Measurements from ENCODE around the gene KATNBL1. TPM values are rescaled to one million over a fixed set of nuclear protein-coding genes. Genes with fewer than 3 reads are reported as not detected.

Gene KATNBL1
- total RNA-seq, 1 donor from 2014 or later, result 82.7 TPM

GRCh38 chr15:34246276-34246976 is 36.5 kb upstream of the KATNBL1 start:
- Mint-ChIP-seq H3K27ac (no peak overlapping the region), H3K36me3 (peaks cover 7% of the 10 kb centered on the region), H3K4me1 (no peaks in the 10 kb centered on the region), H3K4me3 (no peak overlapping the region), H3K9me3 (no peaks in the 10 kb centered on the region), H3K27me3 (ENCODE audit: low read depth) (no peaks in the 10 kb centered on the region)
- TF ChIP-seq CTCF (IDR thresholded peaks at IDR 0.05; ENCODE audit: unreplicated experiment), result no peak
- no peak for DNase-seq (ENCODE audit: low spot score in 2 of 2, unreplicated experiment in 2 of 2)

GRCh38 chr15:34243226-34243625 is 33.3 kb upstream of the KATNBL1 start:
- no peak for DNase-seq (ENCODE audit: low spot score in 2 of 2, unreplicated experiment in 2 of 2)
- no peaks in the 10 kb centered on the region for H3K9me3 Mint-ChIP-seq
- H3K36me3 Mint-ChIP-seq, result peaks cover 4% of the 10 kb centered on the region
- H3K4me3 Mint-ChIP-seq, result no peak overlapping the region
- TF ChIP-seq CTCF (IDR thresholded peaks at IDR 0.05; ENCODE audit: unreplicated experiment), result no peak
- no peak overlapping the region for H3K27ac Mint-ChIP-seq
- no peaks in the 10 kb centered on the region for H3K4me1 Mint-ChIP-seq
- no peaks in the 10 kb centered on the region for H3K27me3 Mint-ChIP-seq (ENCODE audit: low read depth)

- DNase-seq (ENCODE audit: low spot score in 2 of 2, unreplicated experiment in 2 of 2), result no peak
- Mint-ChIP-seq H3K27ac (no peak overlapping the region), H3K27me3 (ENCODE audit: low read depth) (no peaks in the 10 kb centered on the region), H3K4me3 (no peak overlapping the region), H3K9me3 (no peaks in the 10 kb centered on the region), H3K36me3 (peaks cover 3% of the 10 kb centered on the region), H3K4me1 (no peaks in the 10 kb centered on the region)
- TF ChIP-seq CTCF (IDR thresholded peaks at IDR 0.05; ENCODE audit: unreplicated experiment), result no peak
Observed at GRCh38 chr15:34242331-34242710, 32.4 kb upstream of the KATNBL1 start.

- Mint-ChIP-seq H3K27ac (no peak overlapping the region), H3K9me3 (no peaks in the 10 kb centered on the region), H3K4me1 (no peaks in the 10 kb centered on the region), H3K4me3 (no peak overlapping the region), H3K27me3 (ENCODE audit: low read depth) (no peaks in the 10 kb centered on the region), H3K36me3 (peaks cover 6% of the 10 kb centered on the region)
- TF ChIP-seq CTCF (IDR thresholded peaks at IDR 0.05; ENCODE audit: unreplicated experiment), result peak; percentile 67
- no peak for DNase-seq (ENCODE audit: low spot score in 2 of 2, unreplicated experiment in 2 of 2)
Observed at GRCh38 chr15:34241376-34242330, 31.8 kb upstream of the KATNBL1 start.

GRCh38 chr15:34240537-34240936 is 30.6 kb upstream of the KATNBL1 start:
- no peak for DNase-seq (ENCODE audit: low spot score in 2 of 2, unreplicated experiment in 2 of 2)
- no peak overlapping the region for H3K27ac Mint-ChIP-seq

More at GRCh38 chr15:34240537-34240936, 30.6 kb upstream of the KATNBL1 start:
- no peaks in the 10 kb centered on the region for H3K4me1 Mint-ChIP-seq
- H3K27me3 Mint-ChIP-seq (ENCODE audit: low read depth), result no peaks in the 10 kb centered on the region
- H3K36me3 Mint-ChIP-seq, result peaks cover 16% of the 10 kb centered on the region
- no peak overlapping the region for H3K4me3 Mint-ChIP-seq
- TF ChIP-seq CTCF (IDR thresholded peaks at IDR 0.05; ENCODE audit: unreplicated experiment), result no peak
- H3K9me3 Mint-ChIP-seq, result no peaks in the 10 kb centered on the region

Measured in mesothelial cell of epicardium (in vitro differentiated cells).